Endodermal cell (in vitro differentiated cells): ENCODE results near the gene DDX4. TPM values are rescaled to one million over a fixed set of nuclear protein-coding genes. Genes with fewer than 3 reads are reported as not detected.
"Not testable (repeated sequence)": the region's sequence is repeated elsewhere in the genome, so short reads cannot be mapped to it uniquely, and the experiment has no call there.

Source experiments
- DNase-seq: peaks from one replicate; pipeline ENCODE4 v3.0.0-alpha.2; 2017
- H3K27ac ChIP-seq: 2 replicates; pipeline ENCODE4 v1.5.1; 2013; ENCODE audit warnings: mild to moderate bottlenecking, low read depth, low read length, moderate library complexity
- H3K27me3 ChIP-seq: 2 replicates; pipeline ENCODE4 v1.6.1; 2013; ENCODE audit warnings: mild to moderate bottlenecking, low read length, moderate library complexity; ENCODE audit not compliant: insufficient read depth, control insufficient read depth, poor library complexity, severe bottlenecking
- H3K36me3 ChIP-seq: 2 replicates; pipeline ENCODE4 v1.7.0; 2013; ENCODE audit warnings: mild to moderate bottlenecking, low read length, moderate library complexity; ENCODE audit not compliant: control insufficient read depth, insufficient read depth
- H3K4me1 ChIP-seq: one replicate; pipeline ENCODE4 v1.7.0; 2013; ENCODE audit warnings: low read length; ENCODE audit not compliant: control insufficient read depth, insufficient read depth
- H3K4me3 ChIP-seq: 2 replicates; pipeline ENCODE4 v1.5.1; 2013; ENCODE audit warnings: mild to moderate bottlenecking, low read length, moderate library complexity
- H3K9ac ChIP-seq: 2 replicates; pipeline ENCODE4 v1.6.1; 2013; ENCODE audit warnings: mild to moderate bottlenecking, low read length, moderate library complexity; ENCODE audit not compliant: poor library complexity, severe bottlenecking; ENCODE audit errors: extremely low read depth
- H3K9me3 ChIP-seq: 2 replicates; pipeline ENCODE4 v1.6.1; 2013; ENCODE audit warnings: mild to moderate bottlenecking, low read length, moderate library complexity; ENCODE audit not compliant: control insufficient read depth
- H3K27ac Mint-ChIP-seq: 2 replicates; pipeline ENCODE4 v1.8.0; 2020; ENCODE audit warnings: mixed read lengths
- H3K27me3 Mint-ChIP-seq: 2 replicates; pipeline ENCODE4 v1.8.0; 2021; ENCODE audit warnings: mild to moderate bottlenecking, mixed read lengths; ENCODE audit not compliant: insufficient read depth
- H3K36me3 Mint-ChIP-seq: 2 replicates; pipeline ENCODE4 v1.8.0; 2020; ENCODE audit warnings: low read depth, mixed read lengths
- H3K4me1 Mint-ChIP-seq: 2 replicates; pipeline ENCODE4 v1.8.0; 2020; ENCODE audit warnings: mixed read lengths
- H3K4me3 Mint-ChIP-seq: 2 replicates; pipeline ENCODE4 v1.8.0; 2020; ENCODE audit warnings: mild to moderate bottlenecking, moderate library complexity, mixed read lengths
- H3K9me3 Mint-ChIP-seq: 2 replicates; pipeline ENCODE4 v1.8.0; 2020; ENCODE audit warnings: mild to moderate bottlenecking, mixed read lengths
- WGBS, 2 experiments: methylation state at CpG; one replicate each; pipeline versions ENCODE4 v1.1.5 to v1.1.7; 2013; ENCODE audit warnings: missing lambda C conversion rate in 2 of 2, mixed read lengths in 1 of 2; ENCODE audit not compliant: insufficient coverage in 1 of 2, insufficient read length in 1 of 2; 5-methylcytosine and 5-hydroxymethylcytosine counted together
- total RNA-seq, 2 donors: library from RNA; stranded (reverse); fragmentation: NEBNext Ultra II Directional in 1 of 2; extraction: Animal tissue kit (Norgen Biotek cat#: 25700) in 1 of 2; gene quantifications; 2 replicates in 1 of 2; 3 replicates in 1 of 2; pipeline ENCODE4 v1.2.1, GENCODE V29; 2021
- TF ChIP-seq, protein P1 (sequence below): fragments of 200-600 bp; sonication (generic); conservative IDR thresholded peaks from 2 replicates; pipeline ENCODE4 v1.5.0; 2021; ENCODE audit warnings: antibody characterized with exemption, mild to moderate bottlenecking

DDX4 gene
- total RNA-seq, 2 donors from 2014 or later = not detected

DNA sequence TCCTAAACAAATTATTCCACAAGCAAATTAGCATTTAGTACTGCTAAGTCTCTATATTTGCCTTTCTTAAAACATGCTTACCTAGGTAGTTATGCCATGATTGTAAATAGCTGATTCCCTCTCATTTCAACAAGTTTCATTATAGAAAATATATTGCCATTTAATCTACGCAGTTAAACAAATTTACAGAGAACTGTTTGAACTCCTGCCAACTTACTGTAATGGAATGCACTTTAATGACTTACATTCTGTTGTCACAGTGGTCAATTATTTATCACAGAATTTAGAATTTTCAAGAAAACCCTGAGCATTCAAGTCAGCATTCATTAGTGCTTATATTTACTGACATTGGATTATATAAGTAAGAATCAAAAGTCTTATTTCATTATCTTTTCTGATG is 45.4 kb upstream of the DDX4 start:
- H3K4me1 Mint-ChIP-seq = peaks cover 29% of the 10 kb centered on the region
- no peaks in the 10 kb centered on the region for H3K27me3 Mint-ChIP-seq
- H3K27me3 ChIP-seq = no peaks in the 10 kb centered on the region
- peaks cover 22% of the 10 kb centered on the region for H3K36me3 Mint-ChIP-seq
- peaks cover 10% of the 10 kb centered on the region for H3K36me3 ChIP-seq
- H3K9ac ChIP-seq = no peak overlapping the region
- TF ChIP-seq, protein P1, sequence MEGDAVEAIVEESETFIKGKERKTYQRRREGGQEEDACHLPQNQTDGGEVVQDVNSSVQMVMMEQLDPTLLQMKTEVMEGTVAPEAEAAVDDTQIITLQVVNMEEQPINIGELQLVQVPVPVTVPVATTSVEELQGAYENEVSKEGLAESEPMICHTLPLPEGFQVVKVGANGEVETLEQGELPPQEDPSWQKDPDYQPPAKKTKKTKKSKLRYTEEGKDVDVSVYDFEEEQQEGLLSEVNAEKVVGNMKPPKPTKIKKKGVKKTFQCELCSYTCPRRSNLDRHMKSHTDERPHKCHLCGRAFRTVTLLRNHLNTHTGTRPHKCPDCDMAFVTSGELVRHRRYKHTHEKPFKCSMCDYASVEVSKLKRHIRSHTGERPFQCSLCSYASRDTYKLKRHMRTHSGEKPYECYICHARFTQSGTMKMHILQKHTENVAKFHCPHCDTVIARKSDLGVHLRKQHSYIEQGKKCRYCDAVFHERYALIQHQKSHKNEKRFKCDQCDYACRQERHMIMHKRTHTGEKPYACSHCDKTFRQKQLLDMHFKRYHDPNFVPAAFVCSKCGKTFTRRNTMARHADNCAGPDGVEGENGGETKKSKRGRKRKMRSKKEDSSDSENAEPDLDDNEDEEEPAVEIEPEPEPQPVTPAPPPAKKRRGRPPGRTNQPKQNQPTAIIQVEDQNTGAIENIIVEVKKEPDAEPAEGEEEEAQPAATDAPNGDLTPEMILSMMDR = no peak
- H3K4me3 ChIP-seq = no peak overlapping the region
- peaks cover 16% of the 10 kb centered on the region for H3K4me1 ChIP-seq
- 83 to 88% methylated on average over 1 of the region's 1 CpG for WGBS, 2 experiments
- no peak overlapping the region for H3K27ac Mint-ChIP-seq
- peaks cover 6% of the 10 kb centered on the region for H3K9me3 ChIP-seq
- H3K9me3 Mint-ChIP-seq = peaks cover 18% of the 10 kb centered on the region
- no peak overlapping the region for H3K4me3 Mint-ChIP-seq
- no peak for DNase-seq
- no peak overlapping the region for H3K27ac ChIP-seq

DNA sequence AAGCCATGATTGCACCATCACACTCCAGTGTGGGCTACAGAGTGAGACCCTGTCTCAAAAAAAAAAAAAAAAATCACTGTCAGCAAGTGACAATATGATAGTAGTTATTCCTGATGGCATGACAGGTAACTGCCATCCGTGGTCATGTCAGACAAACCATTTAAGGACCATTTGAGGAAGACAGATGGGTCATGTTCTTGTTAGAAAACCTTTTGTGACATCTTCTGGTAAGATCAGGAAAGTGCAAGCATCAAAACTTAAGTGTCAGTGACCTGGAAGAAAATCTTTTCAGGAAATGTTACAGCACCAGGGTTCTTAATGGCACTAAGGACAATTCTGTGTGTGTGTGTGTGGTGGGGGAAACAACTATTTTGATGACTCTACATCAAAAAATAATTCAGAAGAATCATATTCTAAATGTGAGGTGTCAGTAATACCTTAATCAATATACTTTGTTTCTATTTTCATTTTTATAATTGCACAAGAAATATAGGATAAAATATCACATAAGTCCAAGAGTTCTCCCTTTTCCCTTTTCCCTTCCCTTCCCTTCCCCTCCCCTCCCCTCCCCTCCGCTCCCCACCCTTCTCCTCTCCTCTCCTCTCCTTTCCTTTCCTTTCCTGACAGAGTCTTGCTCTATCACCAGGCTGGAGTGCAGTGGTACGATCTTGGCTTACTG is 43.6 kb upstream of the DDX4 start:
- no peak overlapping the region for H3K27ac ChIP-seq
- H3K4me1 Mint-ChIP-seq = peaks cover 29% of the 10 kb centered on the region
- TF ChIP-seq, protein P1 = peak; percentile 79
- no peak overlapping the region for H3K4me3 Mint-ChIP-seq
- H3K27me3 ChIP-seq = no peaks in the 10 kb centered on the region
- peaks cover 29% of the 10 kb centered on the region for H3K9me3 Mint-ChIP-seq
- peaks cover 31% of the 10 kb centered on the region for H3K36me3 Mint-ChIP-seq
- H3K4me1 ChIP-seq = peaks cover 16% of the 10 kb centered on the region
- no peak overlapping the region for H3K9ac ChIP-seq
- peaks cover 22% of the 10 kb centered on the region for H3K36me3 ChIP-seq
- WGBS, 2 experiments = 69 to 76% methylated on average over 2 to 3 of the region's 3 CpGs
- no peaks in the 10 kb centered on the region for H3K27me3 Mint-ChIP-seq
- no peak overlapping the region for H3K4me3 ChIP-seq
- DNase-seq = no peak
- peaks cover 24% of the 10 kb centered on the region for H3K9me3 ChIP-seq
- H3K27ac Mint-ChIP-seq = no peak overlapping the region

DNA sequence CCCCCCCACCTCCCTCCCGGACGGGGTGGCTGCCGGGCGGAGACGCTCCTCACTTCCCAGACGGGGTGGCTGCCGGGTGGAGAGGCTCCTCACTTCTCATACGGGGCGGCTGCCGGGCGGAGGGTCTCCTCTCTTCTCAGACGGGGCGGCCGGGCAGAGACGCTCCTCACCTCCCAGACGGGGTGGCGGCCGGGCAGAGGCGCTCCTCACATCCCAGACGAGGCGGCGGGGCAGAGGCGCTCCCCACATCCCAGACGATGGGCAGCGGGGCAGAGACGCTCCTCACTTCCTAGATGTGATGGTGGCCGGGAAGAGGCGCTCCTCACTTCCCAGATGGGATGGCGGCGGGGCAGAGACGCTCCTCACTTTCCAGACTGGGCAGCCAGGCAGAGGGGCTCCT is 41.2 kb upstream of the DDX4 start:
- not testable (repeated sequence) for H3K27me3 ChIP-seq, H3K27me3 Mint-ChIP-seq, H3K27ac Mint-ChIP-seq, H3K9ac ChIP-seq, DNase-seq, H3K4me3 Mint-ChIP-seq, H3K4me3 ChIP-seq, H3K4me1 ChIP-seq, H3K4me1 Mint-ChIP-seq, H3K27ac ChIP-seq
- Histone ChIP-seq H3K36me3 (peaks cover 27% of the 10 kb centered on the region), H3K9me3 (peaks cover 34% of the 10 kb centered on the region)
- Mint-ChIP-seq H3K9me3 (peaks cover 34% of the 10 kb centered on the region), H3K36me3 (peaks cover 42% of the 10 kb centered on the region)
- 95% methylated on average over 30 of the region's 31 CpGs; no CpG with 5 or more reads in 1 of the 2 experiments for WGBS, 2 experiments
